GM18505 (cell line): ENCODE results near the gene SOX6.

Source experiments
- ATAC-seq: cut with Tn5 transposase; IDR thresholded peaks from one replicate; pipeline ENCODE4 v1.9.1; 2021; ENCODE audit not compliant: unreplicated experiment
- POLR2A ChIP-seq: IDR thresholded peaks from 4 replicates; pipeline ENCODE4 v1.6.1; 2011; ENCODE audit warnings: borderline replicate concordance; ENCODE audit not compliant: insufficient read depth, insufficient read length; ENCODE audit errors: extremely low read depth

Gene SOX6

GRCh38 chr11:16252373-16252772, 104.0 kb downstream of the SOX6 start:
- TF ChIP-seq POLR2A = no peak
- ATAC-seq = no peak

- ATAC-seq = no peak
- TF ChIP-seq POLR2A = no peak
These were observed 108.1 kb downstream of the SOX6 start for GRCh38 chr11:16248248-16248647.

- no peak for TF ChIP-seq POLR2A
- peak; percentile 93 for ATAC-seq
These were observed 113.5 kb downstream of the SOX6 start for GRCh38 chr11:16242806-16243205.

GRCh38 chr11:16240687-16241086, 115.7 kb downstream of the SOX6 start:
- no peak for TF ChIP-seq POLR2A
- ATAC-seq = no peak

- TF ChIP-seq POLR2A = no peak
- ATAC-seq = no peak
These were observed 116.9 kb downstream of the SOX6 start for GRCh38 chr11:16239141-16240105.

GRCh38 chr11:16226245-16226644, 130.1 kb downstream of the SOX6 start:
- ATAC-seq = no peak
- no peak for TF ChIP-seq POLR2A

GRCh38 chr11:16225623-16226022, 130.7 kb downstream of the SOX6 start:
- no peak for ATAC-seq
- TF ChIP-seq POLR2A = no peak

- no peak for ATAC-seq
- no peak for TF ChIP-seq POLR2A
These were observed 132.8 kb downstream of the SOX6 start for GRCh38 chr11:16223558-16223957.

- no peak for ATAC-seq
- TF ChIP-seq POLR2A = no peak
These were observed 138.7 kb downstream of the SOX6 start for GRCh38 chr11:16217631-16218030.

- no peak for TF ChIP-seq POLR2A
- ATAC-seq = no peak
These were observed 139.5 kb downstream of the SOX6 start for GRCh38 chr11:16216831-16217230.

- ATAC-seq = no peak
- TF ChIP-seq POLR2A = no peak
These were observed 141.0 kb downstream of the SOX6 start for GRCh38 chr11:16215352-16215751.

- no peak for TF ChIP-seq POLR2A
- ATAC-seq = no peak
These were observed 144.9 kb downstream of the SOX6 start for GRCh38 chr11:16211407-16211806.

- ATAC-seq = no peak
- no peak for TF ChIP-seq POLR2A
These were observed 152.1 kb downstream of the SOX6 start for GRCh38 chr11:16204261-16204660.

GRCh38 chr11:16195651-16196050, 160.7 kb downstream of the SOX6 start:
- no peak for ATAC-seq
- no peak for TF ChIP-seq POLR2A
